H1 (cell line): ENCODE measurements around the gene LENG1. TPM values are rescaled to one million over a fixed set of nuclear protein-coding genes. Genes with fewer than 3 reads are reported as not detected.

Experiments
- CTCF ChIA-PET: fragments of 300-600 bp; sonication (Branson Sonifier 250); formaldehyde crosslinking; loops from one replicate; lab custom pipeline; 2021; ENCODE audit not compliant: partially characterized antibody; lab: Charles Lee
- POLR2A ChIA-PET: fragments of 300-600 bp; sonication (Branson Sonifier 250); formaldehyde crosslinking; loops from one replicate; lab custom pipeline; 2021; ENCODE audit warnings: inconsistent platforms; ENCODE audit not compliant: partially characterized antibody; lab: Charles Lee
- DNase-seq, 2 experiments: peaks; one replicate each; pipeline versions ENCODE4 v3.0.0 to v3.0.0-alpha.2; 2010 to 2022; ENCODE audit warnings: low spot score in 2 of 2, low read depth in 1 of 2, mixed read lengths in 1 of 2
- FAIRE-seq: peaks from 2 replicates; lab custom pipeline; 2011; peaks lifted over from hg19 to GRCh38; lab: Jason Lieb, UNC
- H2AFZ ChIP-seq: 2 replicates; pipeline ENCODE4 v1.8.1; 2012; ENCODE audit warnings: low read length, inconsistent platforms
- H2AK5ac ChIP-seq: 2 replicates; pipeline ENCODE4 v1.6.1; 2013; ENCODE audit warnings: low read depth, low read length
- H2BK120ac ChIP-seq: replicated peaks from 2 replicates; pipeline ENCODE3; 2013; ENCODE audit warnings: low read depth, low read length, inconsistent platforms
- H2BK12ac ChIP-seq: 2 replicates; pipeline ENCODE4 v1.6.1; 2013; ENCODE audit warnings: low read depth, low read length
- H2BK15ac ChIP-seq: 2 replicates; pipeline ENCODE4 v1.6.1; 2013; ENCODE audit warnings: low read length
- H2BK20ac ChIP-seq: 2 replicates; pipeline ENCODE4 v1.6.1; 2013; ENCODE audit warnings: low read length
- H2BK5ac ChIP-seq: 2 replicates; pipeline ENCODE4 v1.6.1; 2013; ENCODE audit warnings: low read depth, low read length
- H3K14ac ChIP-seq: 2 replicates; pipeline ENCODE4 v1.6.1; 2013; ENCODE audit warnings: inconsistent platforms; ENCODE audit not compliant: insufficient read length
- H3K18ac ChIP-seq: 2 replicates; pipeline ENCODE4 v1.6.1; 2013; ENCODE audit warnings: low read length; ENCODE audit errors: extremely low read depth
- H3K23ac ChIP-seq: 2 replicates; pipeline ENCODE4 v1.6.1; 2013; ENCODE audit warnings: inconsistent platforms; ENCODE audit not compliant: insufficient read length
- H3K23me2 ChIP-seq: 2 replicates; pipeline ENCODE4 v1.6.1; 2013; ENCODE audit warnings: low read depth, low read length
- H3K27ac ChIP-seq: 2 replicates; pipeline ENCODE4 v1.6.1; 2011; ENCODE audit warnings: low read depth, low read length, inconsistent platforms
- H3K27me3 ChIP-seq, 4 experiments: replicated peaks in 1 of 4; 1 replicate in 1 of 4; 2 replicates in 3 of 4; pipeline versions ENCODE4 v1.6.1 to v1.8.1; 2011 to 2013; ENCODE audit warnings: low read length in 3 of 4, mild to moderate bottlenecking in 3 of 4, inconsistent platforms in 2 of 4, mixed read lengths in 2 of 4, moderate library complexity in 1 of 4; ENCODE audit not compliant: control insufficient read depth in 3 of 4, insufficient read depth in 3 of 4; ENCODE audit errors: extremely low read depth in 1 of 4
- H3K36me3 ChIP-seq, 4 experiments: 2 replicates each; pipeline versions ENCODE4 v1.6.1 to v1.8.1; 2011 to 2013; ENCODE audit warnings: mild to moderate bottlenecking in 4 of 4, low read length in 3 of 4, moderate library complexity in 2 of 4, control low read depth in 1 of 4, inconsistent platforms in 1 of 4; ENCODE audit not compliant: insufficient read depth in 4 of 4, control insufficient read depth in 2 of 4
- H3K4ac ChIP-seq: replicated peaks from 2 replicates; pipeline ENCODE3; 2013; ENCODE audit warnings: low read length, low read depth, mixed read lengths, inconsistent platforms; ENCODE audit not compliant: insufficient read length
- H3K4me1 ChIP-seq, 4 experiments: replicated peaks in 1 of 4; 1 replicate in 1 of 4; 2 replicates in 3 of 4; pipeline versions ENCODE4 v1.6.1 to v1.8.1; 2011 to 2013; ENCODE audit warnings: low read length in 3 of 4, inconsistent platforms in 2 of 4, mixed read lengths in 1 of 4; ENCODE audit not compliant: insufficient read depth in 4 of 4, control insufficient read depth in 3 of 4
- H3K4me2 ChIP-seq, 2 experiments: 2 replicates each; pipeline versions ENCODE4 v1.6.1 to v1.8.1; 2011 to 2013; ENCODE audit warnings: low read depth in 2 of 2, low read length in 2 of 2, control low read depth in 1 of 2, inconsistent platforms in 1 of 2, mild to moderate bottlenecking in 1 of 2; ENCODE audit not compliant: insufficient read depth in 1 of 2
- H3K4me3 ChIP-seq, 4 experiments: fragments of 200-600, 300-600 bp in 1 of 4; sonication (generic), shearing (Covaris generic), sonication (Bioruptor Twin) in 1 of 4; 2 replicates each; pipeline versions ENCODE4 v1.5.1 to v1.8.1; 2011 to 2016; ENCODE audit warnings: low read length in 4 of 4, low read depth in 3 of 4, control low read depth in 2 of 4, inconsistent platforms in 2 of 4, mild to moderate bottlenecking in 2 of 4, mixed read lengths in 1 of 4, moderate library complexity in 1 of 4; ENCODE audit not compliant: insufficient read depth in 2 of 4; ENCODE audit errors: extremely low read depth in 1 of 4
- H3K56ac ChIP-seq: replicated peaks from 2 replicates; pipeline ENCODE3; 2013; ENCODE audit warnings: low read depth, mild to moderate bottlenecking, mixed read lengths, low read length, inconsistent platforms; ENCODE audit not compliant: insufficient read length
- H3K79me1 ChIP-seq: 2 replicates; pipeline ENCODE4 v1.6.1; 2013; ENCODE audit warnings: low read depth, low read length, control low read depth
- H3K79me2 ChIP-seq, 2 experiments: 2 replicates each; pipeline versions ENCODE4 v1.6.1 to v1.8.1; 2012 to 2013; ENCODE audit warnings: low read length in 2 of 2, mild to moderate bottlenecking in 2 of 2, inconsistent platforms in 1 of 2; ENCODE audit not compliant: insufficient read depth in 2 of 2, control insufficient read depth in 1 of 2
- H3K9ac ChIP-seq, 4 experiments: replicated peaks in 1 of 4; 1 replicate in 1 of 4; 2 replicates in 3 of 4; pipeline versions ENCODE4 v1.6.1 to v1.8.1; 2011 to 2013; ENCODE audit warnings: low read depth in 3 of 4, low read length in 3 of 4, control low read depth in 2 of 4, mild to moderate bottlenecking in 2 of 4, moderate library complexity in 2 of 4, inconsistent platforms in 1 of 4; ENCODE audit errors: extremely low read depth in 1 of 4
- H3K9me3 ChIP-seq, 2 experiments: 2 replicates each; pipeline versions ENCODE4 v1.6.1 to v1.8.1; 2012 to 2013; ENCODE audit warnings: mild to moderate bottlenecking in 2 of 2, moderate library complexity in 2 of 2, control low read depth in 1 of 2, inconsistent platforms in 1 of 2, low read depth in 1 of 2, low read length in 1 of 2, mixed read lengths in 1 of 2; ENCODE audit not compliant: insufficient read depth in 2 of 2
- H4K20me1 ChIP-seq, 2 experiments: replicated peaks in 1 of 2; 2 replicates each; pipeline versions ENCODE3 to v1.8.1; 2011 to 2013; ENCODE audit warnings: inconsistent platforms in 2 of 2, low read length in 2 of 2, mild to moderate bottlenecking in 1 of 2; ENCODE audit not compliant: insufficient read depth in 2 of 2, control insufficient read depth in 1 of 2
- H4K5ac ChIP-seq: 2 replicates; pipeline ENCODE4 v1.6.1; 2013; ENCODE audit warnings: low read length, low read depth, mixed read lengths, inconsistent platforms; ENCODE audit not compliant: insufficient read length
- H4K8ac ChIP-seq: 2 replicates; pipeline ENCODE4 v1.8.0; 2013; ENCODE audit warnings: mild to moderate bottlenecking, moderate library complexity, low read length, inconsistent platforms; ENCODE audit not compliant: insufficient read depth; ENCODE audit errors: extremely low read depth
- H4K91ac ChIP-seq: replicated peaks from 2 replicates; pipeline ENCODE3; 2013; ENCODE audit warnings: low read length, mixed read lengths, inconsistent platforms; ENCODE audit not compliant: insufficient read length
- EP300 ChIP-seq, 2 experiments: IDR thresholded peaks; 1 replicate in 1 of 2; 2 replicates in 1 of 2; pipeline ENCODE4 v1.6.1; 2011 to 2012; ENCODE audit warnings: low read depth in 2 of 2, low read length in 2 of 2, mild to moderate bottlenecking in 2 of 2, borderline replicate concordance in 1 of 2, inconsistent platforms in 1 of 2, moderate library complexity in 1 of 2
- FOSL1 ChIP-seq: IDR thresholded peaks from 2 replicates; pipeline ENCODE4 v1.6.1; 2011; ENCODE audit warnings: mild to moderate bottlenecking, low read depth, low read length, moderate library complexity; ENCODE audit not compliant: insufficient read depth
- KDM4A ChIP-seq: IDR thresholded peaks from one replicate; pipeline ENCODE4 v1.7.1; 2012; ENCODE audit warnings: low read depth, mild to moderate bottlenecking, moderate library complexity, low read length, inconsistent platforms; ENCODE audit not compliant: severe bottlenecking
- POLR2A ChIP-seq, 2 experiments: IDR thresholded peaks; 1 replicate in 1 of 2; 2 replicates in 1 of 2; pipeline ENCODE4 v1.6.1; 2011; ENCODE audit warnings: low read depth in 2 of 2, low read length in 2 of 2, mild to moderate bottlenecking in 2 of 2; ENCODE audit errors: control extremely low read depth in 1 of 2
- SAP30 ChIP-seq: fragments of 300-600 bp; sonication (generic); IDR thresholded peaks from 2 replicates; pipeline ENCODE4 v1.7.1; 2012; ENCODE audit warnings: low read length, moderate library complexity, mild to moderate bottlenecking, inconsistent platforms; ENCODE audit not compliant: insufficient read depth, insufficient replicate concordance
- SP1 ChIP-seq: IDR thresholded peaks from 2 replicates; pipeline ENCODE4 v1.6.1; 2011; ENCODE audit warnings: low read depth, low read length
- SP4 ChIP-seq: IDR thresholded peaks from 2 replicates; pipeline ENCODE4 v1.6.1; 2012; ENCODE audit warnings: low read length, inconsistent platforms
- WGBS, 2 experiments: shearing (Covaris generic) in 1 of 2; methylation state at CpG; one replicate each; pipeline versions ENCODE4 v1.1.6 to v1.1.7; 2013 to 2015; ENCODE audit warnings: low lambda C conversion rate in 2 of 2, mixed read lengths in 2 of 2, inconsistent platforms in 1 of 2, low coverage in 1 of 2, missing lambda C conversion rate in 1 of 2; ENCODE audit not compliant: insufficient replicate concordance in 2 of 2, insufficient coverage in 1 of 2, insufficient read length in 1 of 2; ENCODE audit errors: extremely low coverage in 1 of 2, missing lambda C conversion rate in 1 of 2; 5-methylcytosine and 5-hydroxymethylcytosine counted together
- polyA plus RNA-seq, 7 experiments: library from polyadenylated mRNA; depleted of rRNA in 3 of 7; stranded (reverse) in 5 of 7; unstranded in 2 of 7; fragments of >200 nt in 5 of 7; fragments of 200-250 nt in 2 of 7; gene quantifications; 1 replicate in 5 of 7; 2 replicates in 1 of 7; 4 replicates in 1 of 7; pipeline versions ENCODE4 v1.2.1 to v1.2.3, GENCODE V29; 2011 to 2013; ENCODE audit warnings: missing spikeins in 2 of 7, mixed read lengths in 2 of 7
- total RNA-seq: library from RNA; stranded (reverse); fragmentation: NEBNext Ultra II Directional; extraction: Animal tissue kit (Norgen Biotek cat#: 25700); gene quantifications from 2 replicates; pipeline ENCODE4 v1.2.1, GENCODE V29; 2021
- TF ChIP-seq, protein P1 (sequence below): IDR thresholded peaks from 2 replicates; pipeline ENCODE4 v1.6.1; 2012; ENCODE audit warnings: inconsistent platforms

LENG1 gene
- total and polyA plus RNA-seq, 2 of the 8 experiments (the other 6 are each of a cell fraction or from before 2014, with no cell fraction given), result 1.2 to 4.4 TPM

DNA sequence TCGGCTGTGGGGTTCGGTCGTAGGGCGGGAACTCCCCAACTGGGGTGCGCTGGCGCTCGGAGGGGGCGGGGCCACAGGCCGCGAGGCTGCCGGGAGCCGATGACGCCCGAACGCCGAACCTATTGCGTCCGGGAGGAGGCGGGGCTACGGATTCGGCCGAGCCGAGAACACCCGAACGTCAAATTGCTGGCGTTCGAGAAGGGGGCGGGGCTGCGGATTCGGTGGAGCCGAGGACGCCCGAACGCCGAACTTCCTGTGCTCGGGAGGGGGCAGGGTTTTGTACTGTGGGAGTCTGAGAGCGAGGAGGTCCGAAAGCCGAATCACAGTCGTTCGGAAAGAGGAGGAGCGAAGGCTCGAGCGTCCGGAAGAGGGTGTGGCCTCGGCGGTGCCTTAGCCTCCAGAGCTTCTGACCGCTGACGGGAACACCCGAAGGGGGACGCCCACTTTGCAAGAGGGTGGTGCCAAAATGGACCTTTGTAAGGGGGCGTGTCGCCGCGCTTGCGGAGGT is 31.0 kb upstream of the LENG1 start:
- H3K23me2 ChIP-seq, result peaks cover 11% of the 10 kb centered on the region
- POLR2A ChIA-PET, result interaction anchor here (1.0 to 28.7 kb wide), 7 partner anchors 11 to 76 kb away, joined by 3 to 909 read pairs (median 7); partner anchors contain the start of genes CNOT3, PRPF31, RPS9 and TFPT
- no peak overlapping the region for H2BK120ac ChIP-seq
- H3K18ac ChIP-seq, result peak overlapping the region; percentile 99; the same call in 1 of the 2 replicates
- H2BK20ac ChIP-seq, result no peak overlapping the region
- no peak overlapping the region for H2AK5ac ChIP-seq
- H2BK15ac ChIP-seq, result no peak overlapping the region
- peaks cover 4 to 21% (median 7%) of the 10 kb centered on the region in 4 experiments; a peak in 7 of 8 replicates for H3K36me3 ChIP-seq
- H3K9ac ChIP-seq, result peak overlapping the region; percentile 67 to 99 (median 93)
- H2BK12ac ChIP-seq, result peak overlapping the region; percentile 100; the same call in 1 of the 2 replicates
- peak overlapping the region; percentile 87 for H3K14ac ChIP-seq
- peak overlapping the region; percentile 62 to 91 (median 75) for H3K4me3 ChIP-seq
- peak; percentile 4; the same call in 1 of the 2 replicates for TF ChIP-seq SP1
- TF ChIP-seq SP4, result peak; percentile 8; the same call in 1 of the 2 replicates
- TF ChIP-seq, protein P1, sequence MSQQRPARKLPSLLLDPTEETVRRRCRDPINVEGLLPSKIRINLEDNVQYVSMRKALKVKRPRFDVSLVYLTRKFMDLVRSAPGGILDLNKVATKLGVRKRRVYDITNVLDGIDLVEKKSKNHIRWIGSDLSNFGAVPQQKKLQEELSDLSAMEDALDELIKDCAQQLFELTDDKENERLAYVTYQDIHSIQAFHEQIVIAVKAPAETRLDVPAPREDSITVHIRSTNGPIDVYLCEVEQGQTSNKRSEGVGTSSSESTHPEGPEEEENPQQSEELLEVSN, result 0 out of 2 replicates have a peak, but pooled peaks have one; percentile 4
- TF ChIP-seq FOSL1, result no peak
- no peak for TF ChIP-seq KDM4A
- TF ChIP-seq POLR2A (IDR thresholded peaks at IDR 0.05; ENCODE audit: control extremely low read depth in 1 of 2, low read depth in 2 of 2, low read length in 2 of 2), result peak in 1 of 2 experiments; percentile 62; a peak in 2 of 3 replicates
- peak; percentile 68 for TF ChIP-seq SAP30
- no peak for TF ChIP-seq EP300 (IDR thresholded peaks at IDR 0.05; ENCODE audit: borderline replicate concordance in 1 of 2, low read depth in 2 of 2, low read length in 2 of 2)
- TF ChIP-seq, all 59 proteins: peak for 5
- Histone ChIP-seq H3K4me2 (peak overlapping the region; percentile 77 to 97), H4K20me1 (peaks cover 0 to 7% of the 10 kb centered on the region in 2 experiments), H3K79me1 (peaks cover 13% of the 10 kb centered on the region), H3K23ac (no peak overlapping the region), H2BK5ac (peak overlapping the region; percentile 100), H4K8ac (peak overlapping the region; percentile 99), H3K56ac (peak overlapping the region; percentile 99), H3K4ac (peak overlapping the region; percentile 99), H4K5ac (peak overlapping the region; percentile 97), H3K79me2 (peaks cover 3 to 32% of the 10 kb centered on the region in 2 experiments; a peak in 3 of 4 replicates), H2AFZ (peak overlapping the region; percentile 34; the same call in 1 of the 2 replicates), H3K27me3 (no peaks in the 10 kb centered on the region), H3K27ac (peak overlapping the region; percentile 99), H4K91ac (peak overlapping the region; percentile 98), H3K4me1 (peaks cover 3 to 12% (median 7%) of the 10 kb centered on the region in 4 experiments; a peak in 5 of 7 replicates), H3K9me3 (no peaks in the 10 kb centered on the region)
- FAIRE-seq (peak; percentile 32), DNase-seq (peak; percentile 99)
- whole genome bisulfite sequencing, 2 experiments, result 1% methylated on average over 30 of the region's 56 CpGs; no CpG with 5 or more reads in 1 of the 2 experiments
- CTCF ChIA-PET, result interaction anchor here (0.7 to 1.4 kb wide), 2 partner anchors 11 kb away, joined by 3 read pairs; no protein-coding TSS in a partner anchor
